ENCODE data around the gene HBG1. TPM values are rescaled to one million over a fixed set of nuclear protein-coding genes. Genes with fewer than 3 reads are reported as not detected.

HBG1 gene
- polyA plus RNA-seq, 3 donors, result not detected

DNA sequence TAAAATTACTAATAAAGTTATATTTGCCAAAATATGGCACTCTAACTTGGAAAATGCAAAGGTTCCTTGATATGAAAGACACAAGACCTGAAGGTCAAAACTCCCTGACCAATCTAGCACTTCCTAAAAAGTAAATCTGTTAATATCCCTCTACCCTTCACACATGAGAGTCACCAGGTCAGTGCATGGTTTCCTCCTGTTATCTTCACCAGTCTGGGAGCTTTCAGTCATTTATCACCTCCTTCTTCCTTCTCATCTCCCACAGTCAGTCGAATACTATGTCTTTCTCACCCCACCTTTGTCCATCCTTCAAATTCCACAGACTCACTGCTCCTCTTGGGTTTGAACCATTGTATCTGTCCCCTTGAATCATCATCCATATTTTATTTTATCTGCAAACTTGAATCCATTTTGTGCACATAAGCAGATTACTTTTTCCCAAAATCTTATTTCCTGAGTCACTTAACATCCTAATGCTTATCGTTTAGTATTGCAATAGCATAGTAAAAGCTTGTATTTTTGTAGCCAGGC, 17.4 kb upstream of the HBG1 start:
- no peaks in the 10 kb centered on the region for H4K20me1 ChIP-seq (ENCODE audit: insufficient read depth, low read length)
- no peak overlapping the region for H3K4me2 ChIP-seq (replicated peaks; ENCODE audit: extremely low read depth, low read length, poor library complexity, severe bottlenecking)
- H2AFZ ChIP-seq (ENCODE audit: insufficient read depth, low read depth, low read length, poor library complexity, severe bottlenecking), result no peak overlapping the region
- no peaks in the 10 kb centered on the region for H3K79me2 ChIP-seq (ENCODE audit: insufficient read depth, low read length)
- Mint-ChIP-seq H3K4me1 (no peaks in the 10 kb centered on the region), H3K36me3 (no peaks in the 10 kb centered on the region), H3K27me3 (ENCODE audit: low read depth in 3 of 3) (no peaks in the 10 kb centered on the region), H3K4me3 (no peak overlapping the region), H3K9me3 (peaks cover 0 to 6% (median 2%) of the 10 kb centered on the region in 7 donors), H3K27ac (no peak overlapping the region)
- intact Hi-C loops (cut with micrococcal nuclease), result no loop called here
- H3K27me3 ChIP-seq (ENCODE audit: control insufficient read depth in 2 of 2, insufficient read depth in 2 of 2, low read length in 2 of 2), result no peaks in the 10 kb centered on the region
- 100% methylated on average over 2 of the region's 2 CpGs for WGBS (ENCODE audit: insufficient coverage)
- no peak overlapping the region for H3K27ac ChIP-seq (ENCODE audit: low read depth in 1 of 2, low read length in 2 of 2)
- DNase-seq, result no peak
- no peaks in the 10 kb centered on the region for H3K36me3 ChIP-seq (replicated peaks in 1 of 2; ENCODE audit: control insufficient read depth in 1 of 2, insufficient read depth in 2 of 2, low read length in 2 of 2)
- no peaks in the 10 kb centered on the region for H3K9me3 ChIP-seq (replicated peaks in 1 of 2; ENCODE audit: control insufficient read depth in 1 of 2, insufficient read depth in 1 of 2, low read length in 2 of 2)
- no peak overlapping the region for H3K9ac ChIP-seq (ENCODE audit: insufficient read depth, low read length, poor library complexity, severe bottlenecking)
- no peak overlapping the region for H3K4me3 ChIP-seq (replicated peaks in 1 of 3; ENCODE audit: low read depth in 2 of 3, low read length in 3 of 3)
- H3K4me1 ChIP-seq (ENCODE audit: control insufficient read depth in 1 of 2, insufficient read depth in 2 of 2, low read length in 2 of 2), result no peaks in the 10 kb centered on the region
- no peak for TF ChIP-seq CTCF (IDR thresholded peaks at IDR 0.05)

DNA sequence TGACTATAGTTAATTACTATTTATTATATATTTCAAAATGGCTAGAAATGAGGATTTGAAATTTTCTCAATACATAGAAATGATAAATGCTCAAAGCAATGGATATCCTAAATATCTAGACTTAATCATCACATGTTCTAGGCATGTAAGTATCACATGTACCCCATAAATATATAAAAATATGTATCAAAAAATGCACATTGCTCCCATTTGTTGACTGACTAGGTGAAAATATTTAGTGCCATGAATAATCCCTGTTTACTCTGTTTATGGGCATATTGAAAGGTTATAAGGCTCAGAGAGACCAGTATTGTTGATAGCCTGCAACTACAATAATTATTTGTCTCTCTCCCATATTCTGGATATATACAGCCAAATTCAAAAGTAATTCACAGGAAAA, 17.0 kb upstream of the HBG1 start:
- Mint-ChIP-seq H3K9me3 (peaks cover 0 to 7% (median 2%) of the 10 kb centered on the region in 7 donors), H3K4me3 (no peak overlapping the region), H3K27ac (no peak overlapping the region), H3K4me1 (no peaks in the 10 kb centered on the region), H3K36me3 (no peaks in the 10 kb centered on the region), H3K27me3 (ENCODE audit: low read depth in 3 of 3) (no peaks in the 10 kb centered on the region)
- no peak overlapping the region for H3K9ac ChIP-seq (ENCODE audit: insufficient read depth, low read length, poor library complexity, severe bottlenecking)
- intact Hi-C loops (cut with micrococcal nuclease), result no loop called here
- no peak overlapping the region for H3K27ac ChIP-seq (ENCODE audit: low read depth in 1 of 2, low read length in 2 of 2)
- no peaks in the 10 kb centered on the region for H3K36me3 ChIP-seq (replicated peaks in 1 of 2; ENCODE audit: control insufficient read depth in 1 of 2, insufficient read depth in 2 of 2, low read length in 2 of 2)
- no peak for TF ChIP-seq CTCF (IDR thresholded peaks at IDR 0.05)
- no peaks in the 10 kb centered on the region for H3K9me3 ChIP-seq (replicated peaks in 1 of 2; ENCODE audit: control insufficient read depth in 1 of 2, insufficient read depth in 1 of 2, low read length in 2 of 2)
- no peaks in the 10 kb centered on the region for H4K20me1 ChIP-seq (ENCODE audit: insufficient read depth, low read length)
- no peaks in the 10 kb centered on the region for H3K27me3 ChIP-seq (ENCODE audit: control insufficient read depth in 2 of 2, insufficient read depth in 2 of 2, low read length in 2 of 2)
- no peak overlapping the region for H3K4me2 ChIP-seq (replicated peaks; ENCODE audit: extremely low read depth, low read length, poor library complexity, severe bottlenecking)
- H3K4me1 ChIP-seq (ENCODE audit: control insufficient read depth in 1 of 2, insufficient read depth in 2 of 2, low read length in 2 of 2), result no peaks in the 10 kb centered on the region
- no peak overlapping the region for H2AFZ ChIP-seq (ENCODE audit: insufficient read depth, low read depth, low read length, poor library complexity, severe bottlenecking)
- no peaks in the 10 kb centered on the region for H3K79me2 ChIP-seq (ENCODE audit: insufficient read depth, low read length)
- no peak overlapping the region for H3K4me3 ChIP-seq (replicated peaks in 1 of 3; ENCODE audit: low read depth in 2 of 3, low read length in 3 of 3)
- DNase-seq, result no peak
